HepG2 (cell line): ENCODE results near the gene FAM120B. TPM values are rescaled to one million over a fixed set of nuclear protein-coding genes. Genes with fewer than 3 reads are reported as not detected.

Source experiments
- DDIT3 ChIP-seq: sonication (generic); formaldehyde crosslinking; IDR thresholded peaks from 2 replicates; pipeline ENCODE4 v1.4.0; 2020; ENCODE audit warnings: mild to moderate bottlenecking, missing genetic modification reagents
- HNF4A ChIP-seq: sonication (generic); formaldehyde crosslinking; IDR thresholded peaks from 2 replicates; pipeline ENCODE4 v1.4.0; 2020; ENCODE audit warnings: missing genetic modification reagents
- KAT2B ChIP-seq: fragments of 150-350 bp; IDR thresholded peaks from 2 replicates; pipeline ENCODE4 v1.6.1; 2014; ENCODE audit warnings: low read depth, low read length, borderline replicate concordance
- NFYB ChIP-seq: sonication (generic); formaldehyde crosslinking; IDR thresholded peaks from 2 replicates; pipeline ENCODE4 v1.4.0; 2020; ENCODE audit warnings: missing genetic modification reagents
- PATZ1 ChIP-seq: sonication (generic); formaldehyde crosslinking; IDR thresholded peaks from 2 replicates; pipeline ENCODE4 v1.4.0; 2020; ENCODE audit warnings: missing genetic modification reagents
- PHF8 ChIP-seq: sonication (generic); formaldehyde crosslinking; IDR thresholded peaks from 2 replicates; pipeline ENCODE4 v1.5.0; 2020; ENCODE audit warnings: missing genetic modification reagents
- PITX1 ChIP-seq: sonication (generic); formaldehyde crosslinking; IDR thresholded peaks from 2 replicates; pipeline ENCODE4 v1.5.1; 2020; ENCODE audit warnings: mild to moderate bottlenecking, missing genetic modification reagents
- RARA ChIP-seq: IDR thresholded peaks from 2 replicates; pipeline ENCODE4 v1.6.1; 2016; ENCODE audit warnings: missing genetic modification reagents, missing compliant biosample characterization
- SSRP1 ChIP-seq: IDR thresholded peaks from 2 replicates; pipeline ENCODE4 v1.6.1; 2016; ENCODE audit warnings: control low read depth
- THRA ChIP-seq: sonication (generic); formaldehyde crosslinking; IDR thresholded peaks from 2 replicates; pipeline ENCODE4 v1.4.0; 2020; ENCODE audit warnings: missing genetic modification reagents, borderline replicate concordance
- TOE1 ChIP-seq: sonication (generic); formaldehyde crosslinking; IDR thresholded peaks from 2 replicates; pipeline ENCODE4 v1.4.0; 2020; ENCODE audit warnings: mild to moderate bottlenecking, missing genetic modification reagents
- ZNF12 ChIP-seq: sonication (generic); formaldehyde crosslinking; IDR thresholded peaks from 2 replicates; pipeline ENCODE4 v1.5.0; 2020; ENCODE audit warnings: missing genetic modification reagents
- ZNF251 ChIP-seq: sonication (generic); formaldehyde crosslinking; IDR thresholded peaks from 2 replicates; pipeline ENCODE4 v1.9.0; 2021; ENCODE audit warnings: mild to moderate bottlenecking, missing genetic modification reagents
- ZNF253 ChIP-seq: sonication (generic); formaldehyde crosslinking; IDR thresholded peaks from 2 replicates; pipeline ENCODE4 v1.8.0; 2022; ENCODE audit warnings: mild to moderate bottlenecking, missing genetic modification reagents, borderline replicate concordance
- ZNF292 ChIP-seq: sonication (generic); formaldehyde crosslinking; IDR thresholded peaks from 2 replicates; pipeline ENCODE4 v1.8.1; 2022; ENCODE audit warnings: mild to moderate bottlenecking, low read depth, missing genetic modification reagents, borderline replicate concordance
- ZNF646 ChIP-seq: sonication (generic); formaldehyde crosslinking; IDR thresholded peaks from 2 replicates; pipeline ENCODE4 v1.9.0; 2021; ENCODE audit warnings: mild to moderate bottlenecking, missing genetic modification reagents
- polyA plus RNA-seq, 8 experiments: library from polyadenylated mRNA; depleted of rRNA in 3 of 8; stranded (reverse) in 7 of 8; unstranded in 1 of 8; fragments of >200 nt; fragmentation: Illumina TruSeq in 4 of 8; extraction: Trizol in 4 of 8; gene quantifications; 2 replicates each; pipeline versions ENCODE4 v1.2.1 to v1.2.3, GENCODE V29; 2011 to 2016; ENCODE audit warnings: low read depth in 4 of 8, missing spikeins in 1 of 8, mixed read lengths in 1 of 8; ENCODE audit not compliant: insufficient read depth in 1 of 8
- total RNA-seq, 5 experiments: library from RNA; depleted of rRNA; stranded (reverse); fragments of >200 nt; fragmentation: Illumina TruSeq; extraction: Trizol; gene quantifications; 2 replicates each; pipeline ENCODE4 v1.2.3, GENCODE V29; 2016; ENCODE audit warnings: low read depth in 1 of 5

FAM120B gene
- total and polyA plus RNA-seq, 2 of the 13 experiments (the other 11 are each of a cell fraction or from before 2014, with no cell fraction given), result 9.2 to 10.7 TPM

GRCh38 chr6:170423814-170424603, 117.5 kb downstream of the FAM120B start (continued):
- TF ChIP-seq NFYB (CRISPR knock-in tag) (no peak), THRA (peak; percentile 49; the same call in 1 of the 2 replicates), RARA (peak; percentile 92), PITX1 (CRISPR knock-in tag) (0 out of 2 replicates have a peak, but pooled peaks have one; percentile 8), PHF8 (CRISPR knock-in tag) (peak; percentile 36; the same call in 1 of the 2 replicates), ZNF646 (CRISPR knock-in tag) (no peak), ZNF292 (CRISPR knock-in tag) (no peak), KAT2B (no peak), ZNF253 (CRISPR knock-in tag) (no peak), HNF4A (peak; percentile 20; the same call in 1 of the 2 replicates), ZNF12 (CRISPR knock-in tag) (no peak), TOE1 (CRISPR knock-in tag) (no peak), ZNF251 (no peak), SSRP1 (CRISPR knock-in tag) (no peak), DDIT3 (CRISPR knock-in tag) (no peak), PATZ1 (CRISPR knock-in tag) (peak; percentile 43; the same call in 1 of the 2 replicates)
